Fibroblast of villous mesenchyme (primary cell): Measurements from ENCODE around the gene DNHD1. TPM values are rescaled to one million over a fixed set of nuclear protein-coding genes. Genes with fewer than 3 reads are reported as not detected.

Experiments used
- DNase-seq: peaks from one replicate; pipeline ENCODE4 v3.0.0-alpha.2; 2010; ENCODE audit warnings: low read depth
- H3K4me3 ChIP-seq: 2 replicates; pipeline ENCODE4 v1.5.1; 2011; ENCODE audit warnings: low read depth, mild to moderate bottlenecking, low read length
- total RNA-seq: library from RNA; depleted of rRNA; stranded (reverse); fragments of >200 nt; gene quantifications from 2 replicates; pipeline ENCODE4 v1.2.3, GENCODE V29; 2012
- TF ChIP-seq, protein P1 (sequence below): IDR thresholded peaks from 2 replicates; pipeline ENCODE4 v1.5.1; 2012; ENCODE audit warnings: low read depth, mild to moderate bottlenecking, low read length; ENCODE audit not compliant: insufficient read depth

The DNHD1 gene
- total RNA-seq, 1 donor: 7.3 TPM

GRCh38 chr11:6570691-6571427, 73.8 kb downstream of the DNHD1 start:
- TF ChIP-seq, protein P1, sequence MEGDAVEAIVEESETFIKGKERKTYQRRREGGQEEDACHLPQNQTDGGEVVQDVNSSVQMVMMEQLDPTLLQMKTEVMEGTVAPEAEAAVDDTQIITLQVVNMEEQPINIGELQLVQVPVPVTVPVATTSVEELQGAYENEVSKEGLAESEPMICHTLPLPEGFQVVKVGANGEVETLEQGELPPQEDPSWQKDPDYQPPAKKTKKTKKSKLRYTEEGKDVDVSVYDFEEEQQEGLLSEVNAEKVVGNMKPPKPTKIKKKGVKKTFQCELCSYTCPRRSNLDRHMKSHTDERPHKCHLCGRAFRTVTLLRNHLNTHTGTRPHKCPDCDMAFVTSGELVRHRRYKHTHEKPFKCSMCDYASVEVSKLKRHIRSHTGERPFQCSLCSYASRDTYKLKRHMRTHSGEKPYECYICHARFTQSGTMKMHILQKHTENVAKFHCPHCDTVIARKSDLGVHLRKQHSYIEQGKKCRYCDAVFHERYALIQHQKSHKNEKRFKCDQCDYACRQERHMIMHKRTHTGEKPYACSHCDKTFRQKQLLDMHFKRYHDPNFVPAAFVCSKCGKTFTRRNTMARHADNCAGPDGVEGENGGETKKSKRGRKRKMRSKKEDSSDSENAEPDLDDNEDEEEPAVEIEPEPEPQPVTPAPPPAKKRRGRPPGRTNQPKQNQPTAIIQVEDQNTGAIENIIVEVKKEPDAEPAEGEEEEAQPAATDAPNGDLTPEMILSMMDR: no peak
- no peak overlapping the region for H3K4me3 ChIP-seq
- no peak for DNase-seq

DNA sequence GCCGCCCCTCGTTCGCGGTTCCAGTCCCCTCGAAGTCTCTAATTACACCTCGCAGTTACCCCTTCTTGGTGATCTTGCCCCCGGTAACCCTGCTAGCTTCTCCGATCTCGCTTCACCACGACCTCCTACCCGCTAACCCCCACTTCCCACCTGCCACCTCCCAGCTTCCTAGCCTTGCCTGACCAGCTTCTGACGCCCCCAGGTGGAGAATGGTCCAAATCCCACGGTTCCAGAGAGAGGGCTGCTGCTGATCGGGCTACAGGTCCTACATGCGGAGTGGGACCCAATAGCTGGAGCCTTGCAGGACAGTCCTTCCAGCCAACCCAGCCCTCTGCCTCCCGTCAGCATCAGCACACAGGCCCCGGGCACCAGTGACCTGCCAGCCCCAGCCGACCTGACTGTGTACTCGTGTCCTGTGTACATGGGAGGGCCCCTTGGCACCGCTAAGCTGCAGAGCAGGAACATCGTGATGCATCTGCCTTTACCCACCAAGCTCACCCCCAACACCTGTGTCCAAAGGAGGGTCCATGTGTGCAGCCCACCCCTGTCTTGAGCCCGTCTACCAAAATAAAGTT, 74.4 kb downstream of the DNHD1 start:
- DNase-seq: no peak
- H3K4me3 ChIP-seq: no peak overlapping the region
- TF ChIP-seq, protein P1: no peak

DNA sequence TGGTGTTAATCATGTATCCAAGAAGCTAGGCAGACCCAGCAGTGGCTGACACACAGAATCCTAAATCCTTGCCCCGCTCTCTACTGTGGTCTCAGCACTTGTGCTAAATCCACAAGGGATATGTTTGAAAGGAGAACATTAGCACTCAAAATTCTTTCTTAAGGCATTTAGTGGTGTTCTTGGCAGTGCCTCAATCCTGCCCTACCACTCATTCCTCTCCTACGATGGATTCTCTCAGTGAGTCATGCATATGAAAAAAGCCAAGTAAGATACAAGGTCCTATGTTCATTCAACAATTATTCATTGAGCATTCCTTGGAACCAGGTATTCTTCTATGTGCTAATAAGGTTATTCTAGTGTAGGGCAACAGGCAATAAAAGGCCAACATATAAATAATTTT, 75.1 kb downstream of the DNHD1 start:
- TF ChIP-seq, protein P1: no peak
- DNase-seq: peak; percentile 26
- H3K4me3 ChIP-seq: no peak overlapping the region

DNA sequence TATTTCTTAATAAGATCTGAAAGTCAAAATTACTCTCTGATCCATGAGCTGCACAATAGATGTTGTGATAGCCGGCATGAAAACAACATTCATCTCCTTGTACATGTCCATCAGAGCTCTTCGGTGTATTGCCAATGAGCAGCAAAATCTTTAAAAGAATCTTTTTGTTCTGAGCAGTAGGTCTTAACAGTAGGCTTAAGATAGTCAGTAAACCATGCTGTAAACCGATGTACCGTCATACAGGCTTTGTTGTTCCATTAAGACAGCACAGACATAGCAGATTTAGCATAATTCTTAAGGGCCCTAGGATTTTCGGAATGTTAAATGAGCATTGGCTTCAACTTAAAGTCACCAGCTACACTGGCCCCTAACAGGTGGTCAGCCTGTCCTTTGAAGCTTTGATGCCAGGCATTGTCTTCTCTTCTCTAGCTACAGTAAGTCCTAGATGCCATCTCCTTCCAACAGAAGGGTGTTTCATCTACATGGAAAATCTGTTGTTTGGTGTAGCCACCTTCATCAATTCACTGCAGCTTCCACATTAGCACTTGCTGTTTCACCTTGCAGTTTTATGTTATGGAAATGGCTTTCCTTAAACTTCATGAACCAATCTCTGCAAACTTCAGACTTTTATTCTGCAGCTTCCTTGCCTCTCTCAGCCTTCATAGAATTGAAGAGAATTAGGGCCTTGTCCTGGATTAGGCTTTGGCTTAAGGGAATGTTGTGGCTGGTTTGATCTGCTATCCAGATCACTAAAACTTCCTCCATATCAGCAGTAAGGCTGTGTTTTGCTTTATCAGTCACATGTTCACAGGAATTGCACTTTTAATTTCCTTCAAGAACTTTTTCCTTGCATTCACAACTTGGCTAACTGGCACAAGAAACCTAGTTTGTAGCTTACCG, 78.0 kb downstream of the DNHD1 start:
- no peak overlapping the region for H3K4me3 ChIP-seq
- DNase-seq: no peak
- TF ChIP-seq, protein P1: no peak

DNA sequence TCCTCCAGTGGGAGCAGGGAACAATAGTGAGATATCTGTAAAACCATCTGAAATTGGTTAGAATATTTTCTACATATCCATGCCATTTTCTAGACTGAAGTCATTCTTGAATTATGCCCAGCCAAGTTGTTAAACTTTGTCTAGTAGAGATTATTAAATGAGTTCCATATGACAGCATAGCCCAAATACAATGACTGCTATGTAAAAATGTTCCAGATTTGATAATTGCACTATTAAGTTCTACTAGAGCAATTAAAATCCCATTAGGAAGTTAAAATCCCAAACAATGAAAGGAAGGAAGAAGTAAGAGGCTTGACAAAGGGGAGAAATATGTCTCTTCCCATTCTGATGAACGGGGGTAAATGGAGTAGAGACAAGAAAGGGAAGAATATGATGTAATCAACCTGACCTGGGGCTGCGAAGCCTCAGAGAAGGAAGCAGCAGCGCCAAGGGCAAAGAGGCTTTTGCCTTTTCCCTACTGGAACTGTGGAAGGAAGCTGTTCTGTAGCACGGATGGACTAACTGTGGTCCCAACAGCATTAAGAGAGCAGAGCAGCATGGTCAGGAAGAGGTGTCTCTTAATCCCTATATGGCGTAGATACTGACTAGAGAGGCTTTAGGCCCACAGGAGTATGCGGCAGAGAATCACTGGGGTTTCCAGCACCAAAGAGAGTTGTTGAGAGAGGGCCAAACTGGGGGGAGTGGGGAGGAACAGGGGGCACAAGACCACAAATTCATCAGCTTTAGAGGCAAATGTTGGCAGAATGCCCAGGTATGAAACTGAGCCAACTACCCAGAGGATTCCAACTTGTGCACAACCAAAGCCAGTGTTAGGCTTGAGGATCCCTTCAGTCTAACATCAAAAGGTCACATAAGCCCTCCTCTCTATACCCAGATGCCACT, 79.6 kb downstream of the DNHD1 start:
- TF ChIP-seq, protein P1: no peak
- H3K4me3 ChIP-seq: no peak overlapping the region
- DNase-seq: peak; percentile 31

GRCh38 chr11:6578134-6578533, 81.1 kb downstream of the DNHD1 start:
- TF ChIP-seq, protein P1: no peak
- no peak for DNase-seq
- no peak overlapping the region for H3K4me3 ChIP-seq
